Ascending aorta (tissue), 2 donors: ENCODE data around the gene MAP3K5. TPM values are rescaled to one million over a fixed set of nuclear protein-coding genes. Genes with fewer than 3 reads are reported as not detected.

Experiments
- DNase-seq, 2 donors: peaks; one replicate each; pipeline ENCODE4 v3.0.0-alpha.2; 2019; ENCODE audit warnings: low spot score in 2 of 2
- H3K27ac ChIP-seq, 2 donors: fragments of 200-600 bp; sonication (generic); one replicate each; pipeline ENCODE4 v1.5.1; 2016 to 2017; ENCODE audit warnings: mild to moderate bottlenecking in 1 of 2
- H3K27me3 ChIP-seq: fragments of 200-600 bp; sonication (generic); one replicate; pipeline ENCODE4 v1.5.1; 2017
- H3K36me3 ChIP-seq, 2 donors: fragments of 200-600 bp; sonication (generic); one replicate each; pipeline ENCODE4 v1.5.1; 2016
- H3K4me1 ChIP-seq, 2 donors: fragments of 200-600 bp; sonication (generic); one replicate each; pipeline ENCODE4 v1.5.1; 2016 to 2017; ENCODE audit warnings: mild to moderate bottlenecking in 1 of 2
- H3K4me3 ChIP-seq, 2 donors: fragments of 200-600 bp; sonication (generic); one replicate each; pipeline ENCODE4 v1.5.1; 2016 to 2017; ENCODE audit warnings: mild to moderate bottlenecking in 1 of 2
- H3K9me3 ChIP-seq, 2 donors: fragments of 200-600 bp; sonication (generic); one replicate each; pipeline ENCODE4 v1.5.1; 2016
- CTCF ChIP-seq, 3 experiments: fragments of 200-600 bp in 2 of 3; fragments of 450-650 bp in 1 of 3; sonication (generic) in 2 of 3; IDR thresholded peaks; one replicate each; pipeline ENCODE4 v1.5.1; 2016 to 2019; ENCODE audit warnings: antibody characterized with exemption in 3 of 3, mild to moderate bottlenecking in 1 of 3, moderate library complexity in 1 of 3
- intact Hi-C: fragments of 100-400 bp; cut with DNase I; formaldehyde crosslinking; loops from one replicate; pipeline ENCODE4 v1.15.1; 2023
- total RNA-seq: library from RNA; depleted of rRNA; stranded (reverse); fragments of >200 nt; gene quantifications from one replicate; pipeline ENCODE4 v1.1.0, GENCODE V29; 2016

MAP3K5 gene
- total RNA-seq, 1 donor from 2014 or later = 40.9 TPM

DNA sequence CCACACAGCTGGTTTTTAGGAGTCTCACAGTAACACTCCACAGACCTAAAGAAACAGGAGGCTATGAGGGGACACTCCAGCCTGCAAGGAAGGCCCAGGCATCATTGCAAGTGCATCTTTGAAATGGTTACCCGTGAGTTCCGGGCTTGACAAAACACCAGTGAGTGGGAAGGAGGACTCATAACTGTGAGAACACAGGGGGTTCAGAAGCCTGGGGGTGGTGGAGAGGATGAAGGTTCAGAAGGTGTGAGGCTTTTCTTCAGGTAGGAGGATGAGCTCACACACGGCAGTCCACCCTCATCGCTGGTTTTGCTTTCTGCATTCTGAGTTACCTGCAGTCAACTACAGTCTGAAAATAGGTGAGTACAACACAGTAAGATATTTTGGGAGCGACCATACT lies 282.0 kb downstream of the MAP3K5 start:
- Histone ChIP-seq H3K27me3 (no peaks in the 10 kb centered on the region), H3K9me3 (no peaks in the 10 kb centered on the region), H3K27ac (no peak overlapping the region), H3K4me3 (no peak overlapping the region), H3K36me3 (no peaks in the 10 kb centered on the region), H3K4me1 (no peaks in the 10 kb centered on the region)
- intact Hi-C loops = no loop called here
- DNase-seq = no peak
- TF ChIP-seq CTCF (IDR thresholded peaks at IDR 0.05) = no peak

- intact Hi-C loops = no loop called here
- no peak for DNase-seq
- Histone ChIP-seq H3K36me3 (no peaks in the 10 kb centered on the region), H3K4me1 (no peaks in the 10 kb centered on the region), H3K9me3 (no peaks in the 10 kb centered on the region), H3K27ac (no peak overlapping the region), H3K27me3 (no peaks in the 10 kb centered on the region), H3K4me3 (no peak overlapping the region)
- TF ChIP-seq CTCF (IDR thresholded peaks at IDR 0.05) = no peak
Measured at GRCh38 chr6:136508725-136509392, 283.4 kb downstream of the MAP3K5 start.

Other genes starting within 250 kb of the MAP3K5 start
- not detected for gene MAP7, start 242.1 kb downstream of the MAP3K5 start, total RNA-seq
- gene PEX7, start 30.1 kb upstream of the MAP3K5 start, total RNA-seq = 10.5 TPM
- gene SLC35D3, start 129.8 kb upstream of the MAP3K5 start, total RNA-seq = not detected